HG03060 (cell line): ENCODE results near the gene IGF2BP2.
"Not testable (repeated sequence)": the region's sequence is repeated elsewhere in the genome, so short reads cannot be mapped to it uniquely, and the experiment has no call there.

Source experiments
- ATAC-seq: cut with Tn5 transposase; IDR thresholded peaks from one replicate; pipeline ENCODE4 v1.9.1; 2021; ENCODE audit warnings: low read depth, moderate number of reproducible peaks; ENCODE audit not compliant: unreplicated experiment

The IGF2BP2 gene

DNA sequence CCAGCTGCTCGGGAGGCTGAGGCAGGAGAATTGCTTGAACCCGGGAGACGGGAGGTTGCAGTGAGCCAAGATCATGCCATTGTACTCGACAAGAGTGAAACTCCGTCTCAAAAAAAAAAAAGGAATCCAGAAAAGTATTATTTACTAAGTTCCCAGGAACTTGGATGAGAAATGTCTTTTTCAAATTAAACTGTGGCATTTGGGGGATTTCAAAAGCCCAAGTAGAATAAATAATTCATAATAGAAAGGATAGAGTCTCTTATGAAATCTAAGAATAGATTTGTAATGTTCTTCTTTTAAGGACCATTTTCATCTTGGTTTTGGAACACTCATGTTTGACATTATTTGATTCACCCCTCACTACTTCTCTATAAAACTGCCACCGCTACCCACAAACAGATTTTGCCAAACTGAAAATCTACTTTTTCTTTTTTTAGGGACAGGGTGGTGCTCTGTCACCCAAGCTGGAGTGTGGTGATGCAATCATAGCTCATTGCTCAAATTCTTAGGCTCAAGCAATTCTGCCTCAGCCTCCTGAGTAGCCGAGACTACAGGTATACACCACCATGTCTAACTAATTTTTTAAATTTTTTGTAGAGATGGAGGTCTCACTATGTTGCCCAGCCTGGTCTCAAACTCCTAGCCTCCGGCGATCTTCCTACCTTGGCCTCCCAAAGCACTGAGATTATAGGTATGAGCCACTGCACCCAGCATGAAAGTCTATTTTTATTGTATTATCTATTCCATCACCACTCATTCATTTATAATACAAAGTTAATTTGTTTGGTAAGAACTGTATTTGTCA is 139.4 kb downstream of the IGF2BP2 start:
- no peak for ATAC-seq

DNA sequence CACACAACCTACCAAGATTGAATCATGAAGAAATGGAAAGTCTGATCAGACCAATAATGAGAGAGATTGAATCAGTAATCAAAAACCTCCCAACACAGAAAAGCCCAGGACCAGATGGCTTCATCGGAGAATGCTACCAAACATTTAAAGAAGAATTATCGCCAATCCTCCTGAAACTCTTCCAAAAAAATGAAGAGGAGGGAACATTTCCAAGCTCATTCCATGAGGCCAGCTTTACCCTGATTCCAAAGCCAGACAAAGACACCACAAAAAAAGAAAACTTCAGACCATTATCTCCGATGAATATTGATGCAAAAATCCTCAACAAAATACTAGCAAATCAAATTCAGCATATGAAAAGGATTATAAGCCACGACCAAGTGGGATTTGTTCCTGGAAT is 144.6 kb downstream of the IGF2BP2 start:
- no peak for ATAC-seq

DNA sequence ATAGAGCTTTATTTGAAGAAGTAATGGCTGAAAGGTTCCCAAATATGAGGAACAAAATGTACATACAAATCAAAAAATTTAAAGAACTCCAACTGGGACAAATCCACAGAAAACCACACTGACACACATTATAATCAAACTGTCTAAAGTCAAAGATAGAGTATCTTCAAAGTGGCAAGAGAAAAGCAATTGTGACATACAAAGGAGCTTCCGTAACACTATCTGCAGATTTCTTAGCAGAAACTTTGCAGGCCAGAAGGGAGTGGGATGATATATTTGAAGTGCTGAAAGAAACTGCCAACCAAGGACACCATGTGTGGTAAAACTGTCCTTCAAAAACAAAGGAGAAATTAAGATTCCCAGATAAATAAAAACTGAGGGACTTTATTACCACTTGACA is 146.8 kb downstream of the IGF2BP2 start:
- no peak for ATAC-seq

DNA sequence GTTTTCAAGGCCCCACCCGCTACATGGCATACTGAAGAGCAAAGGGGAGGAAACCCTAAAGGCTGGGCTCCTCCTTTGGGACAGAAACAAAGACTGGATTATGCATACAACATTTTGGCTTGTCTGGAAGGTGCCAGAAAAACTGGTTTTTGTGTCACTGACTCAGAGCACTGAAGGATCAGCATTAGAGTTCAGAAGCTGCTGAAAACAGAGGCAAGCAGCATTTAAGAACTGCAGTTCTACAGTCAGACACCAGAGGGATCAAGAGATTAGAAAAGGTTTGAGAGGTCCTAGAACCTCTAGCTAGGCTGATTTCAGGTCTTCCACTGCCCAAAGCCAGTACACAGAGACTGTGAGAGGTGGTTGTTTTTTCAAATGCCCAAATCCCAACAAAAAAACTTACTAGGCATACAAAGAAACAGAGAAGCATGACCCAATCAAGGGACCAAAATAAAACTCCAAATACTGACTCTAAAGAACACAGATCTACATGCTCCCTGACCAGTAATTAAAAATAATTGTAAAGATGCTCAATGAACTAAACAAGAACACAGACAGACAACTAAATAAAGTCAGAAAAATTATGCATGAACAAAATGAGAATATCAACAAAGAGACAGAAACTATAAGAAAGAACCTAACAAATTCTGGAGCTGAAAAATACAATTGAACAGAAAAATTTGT is 147.6 kb downstream of the IGF2BP2 start:
- ATAC-seq: no peak

DNA sequence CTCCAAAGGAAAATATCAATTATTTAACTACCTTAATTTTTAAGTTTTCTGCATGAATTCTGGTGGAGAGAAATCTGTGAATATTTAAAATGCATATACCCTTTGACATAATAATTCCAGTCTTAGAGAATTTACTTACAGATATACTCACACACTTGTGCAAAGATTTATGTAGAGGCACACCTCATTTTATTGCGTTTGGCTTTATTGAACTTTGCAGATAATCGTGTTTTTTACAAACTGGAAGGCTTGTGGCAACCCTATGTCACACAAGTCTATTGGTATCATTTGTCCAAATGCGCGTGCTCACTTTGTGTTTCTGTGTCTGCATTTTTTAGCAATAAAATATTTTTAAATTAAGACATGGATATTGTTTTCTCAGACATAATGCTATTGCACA is 157.3 kb downstream of the IGF2BP2 start:
- no peak for ATAC-seq

DNA sequence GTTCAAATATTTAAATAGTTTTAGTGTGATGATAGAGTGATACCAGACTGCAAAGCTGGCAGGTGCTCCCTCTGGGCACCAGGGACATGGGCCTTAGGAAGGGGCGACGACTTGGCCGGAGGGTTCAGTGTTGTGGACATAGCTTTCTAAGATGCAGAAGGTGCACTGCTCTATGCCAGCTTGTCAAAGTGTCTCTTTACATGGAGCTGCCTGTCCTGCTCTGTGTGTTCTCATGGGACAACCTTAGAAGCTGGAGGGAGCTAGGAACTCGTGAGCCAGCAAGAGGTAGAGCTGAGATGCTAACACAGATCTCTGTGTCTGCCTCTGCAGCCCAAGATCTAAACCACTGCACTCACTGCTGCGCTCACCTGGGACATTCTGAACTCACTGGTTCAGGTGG is 160.9 kb downstream of the IGF2BP2 start:
- no peak for ATAC-seq

DNA sequence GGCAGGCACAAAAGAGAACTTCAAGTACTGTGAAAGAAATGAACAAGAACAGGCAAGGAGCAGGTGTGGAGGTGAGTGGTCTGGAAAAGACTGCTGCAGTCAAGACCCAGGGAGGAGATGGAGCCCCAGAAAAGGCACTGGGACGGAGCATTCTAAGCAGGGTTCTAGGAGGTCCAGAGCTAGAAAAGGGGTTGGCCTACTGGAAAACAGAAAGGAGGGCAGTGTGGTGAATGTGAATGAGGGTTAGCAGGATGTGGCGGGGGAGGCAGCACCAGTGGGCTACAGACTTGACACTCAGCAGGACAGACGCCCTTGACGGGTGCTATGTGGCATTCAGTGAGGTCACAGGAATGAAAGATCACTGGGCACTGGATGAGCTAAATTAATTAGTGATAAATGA is 163.1 kb downstream of the IGF2BP2 start:
- no peak for ATAC-seq

DNA sequence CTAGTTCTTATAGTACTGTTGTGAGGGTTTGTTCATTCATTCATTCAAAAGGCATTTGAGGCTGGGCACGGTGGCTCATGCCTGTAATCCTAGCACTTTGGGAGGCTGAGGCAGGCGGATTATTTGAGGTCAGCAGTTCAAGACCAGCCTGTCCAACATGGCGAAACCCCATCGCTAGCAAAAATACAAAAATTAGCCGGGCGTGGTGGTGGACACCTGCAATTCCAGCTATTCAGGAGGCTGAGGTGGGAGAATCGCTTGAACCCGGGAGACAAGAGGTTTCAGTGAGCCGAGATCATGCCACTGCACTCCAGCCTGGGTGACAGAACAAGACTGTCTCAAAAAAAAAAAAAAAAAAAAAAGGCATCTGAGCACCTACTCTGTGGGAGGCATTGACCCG is 163.5 kb downstream of the IGF2BP2 start:
- not testable (repeated sequence) for ATAC-seq

DNA sequence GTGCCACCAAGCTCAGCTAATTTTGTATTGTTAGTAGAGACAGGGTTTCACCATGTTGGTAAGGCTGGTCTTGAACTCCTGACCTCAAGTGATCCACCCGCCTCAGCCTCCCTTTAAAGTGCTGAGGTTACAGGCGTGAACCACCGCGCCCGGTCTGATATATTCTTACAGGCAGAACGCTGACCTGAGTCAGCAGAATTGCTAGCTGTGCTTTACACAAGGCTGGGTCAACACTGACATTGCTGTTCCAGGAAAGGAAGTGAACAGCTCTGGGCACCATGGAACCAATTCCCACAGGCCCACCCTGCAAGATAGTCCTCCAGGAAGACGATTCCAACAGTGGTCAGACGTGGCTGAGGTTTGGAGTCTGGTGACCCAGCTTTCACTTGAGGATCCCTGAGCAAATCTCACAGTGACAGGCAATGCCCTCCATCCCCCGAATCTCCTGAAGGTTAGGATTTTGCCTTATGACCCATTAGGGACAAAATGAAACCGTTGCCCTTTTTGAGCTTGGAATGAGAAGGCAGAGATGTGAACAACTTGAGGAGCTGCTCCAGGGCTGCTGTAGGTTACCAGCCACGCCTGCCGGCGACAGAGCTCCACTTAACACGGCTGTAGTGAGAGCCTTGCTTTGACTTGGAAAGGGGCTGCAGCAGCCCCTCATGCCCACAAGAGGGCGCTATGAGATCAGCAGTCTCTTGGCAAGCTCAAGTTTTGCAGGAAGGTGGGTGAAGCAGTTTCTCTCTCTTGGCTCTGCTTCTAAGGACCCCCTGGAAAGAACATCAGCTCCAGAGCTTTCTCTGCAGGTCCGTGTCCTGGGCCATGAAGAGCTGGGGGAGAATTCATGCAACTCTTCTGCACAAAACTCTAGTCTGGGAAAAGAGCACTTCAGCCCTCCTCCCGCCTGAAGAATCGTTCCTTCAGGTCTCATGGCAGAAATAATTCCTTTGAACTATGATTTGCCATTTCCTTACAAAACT is 164.6 kb downstream of the IGF2BP2 start:
- no peak for ATAC-seq

DNA sequence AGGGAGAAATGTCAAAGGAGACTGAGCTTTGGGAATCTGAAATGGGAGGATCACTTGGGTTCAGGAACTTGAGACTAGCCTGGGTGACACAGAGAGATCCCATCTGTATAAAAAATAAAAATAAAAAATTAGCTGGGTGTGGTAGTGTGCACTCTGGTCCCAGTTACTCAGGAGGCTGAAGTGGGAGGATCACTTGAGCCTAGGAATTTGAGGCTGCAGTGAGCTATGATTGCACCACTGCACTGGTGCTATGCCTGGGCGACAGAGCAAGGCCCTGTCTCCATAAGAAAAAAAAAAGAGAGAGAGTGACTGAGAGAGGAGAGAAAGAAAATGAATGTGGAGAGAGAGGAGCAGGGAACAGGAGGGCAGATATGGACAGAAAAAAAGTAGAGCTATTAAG is 165.9 kb downstream of the IGF2BP2 start:
- ATAC-seq: no peak

DNA sequence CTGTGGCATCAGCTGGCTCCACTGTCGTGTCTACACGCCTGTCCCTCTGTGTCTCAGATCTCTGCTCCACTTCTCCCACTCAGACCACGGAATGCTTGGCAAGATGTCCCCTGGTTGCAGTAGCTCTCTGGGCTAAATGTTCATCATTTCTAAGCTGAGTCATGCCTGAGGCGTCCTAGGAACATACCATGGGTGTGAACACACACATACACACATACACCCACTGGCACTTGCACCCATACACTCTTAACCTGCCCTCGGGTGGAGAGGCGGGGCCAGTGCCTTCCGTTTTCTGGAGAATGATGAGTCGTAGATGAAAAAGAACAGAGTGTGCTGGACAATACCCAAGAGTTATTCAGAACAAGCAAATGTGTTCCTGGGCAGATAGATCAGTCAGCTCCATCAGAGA is 166.3 kb downstream of the IGF2BP2 start:
- ATAC-seq: no peak

DNA sequence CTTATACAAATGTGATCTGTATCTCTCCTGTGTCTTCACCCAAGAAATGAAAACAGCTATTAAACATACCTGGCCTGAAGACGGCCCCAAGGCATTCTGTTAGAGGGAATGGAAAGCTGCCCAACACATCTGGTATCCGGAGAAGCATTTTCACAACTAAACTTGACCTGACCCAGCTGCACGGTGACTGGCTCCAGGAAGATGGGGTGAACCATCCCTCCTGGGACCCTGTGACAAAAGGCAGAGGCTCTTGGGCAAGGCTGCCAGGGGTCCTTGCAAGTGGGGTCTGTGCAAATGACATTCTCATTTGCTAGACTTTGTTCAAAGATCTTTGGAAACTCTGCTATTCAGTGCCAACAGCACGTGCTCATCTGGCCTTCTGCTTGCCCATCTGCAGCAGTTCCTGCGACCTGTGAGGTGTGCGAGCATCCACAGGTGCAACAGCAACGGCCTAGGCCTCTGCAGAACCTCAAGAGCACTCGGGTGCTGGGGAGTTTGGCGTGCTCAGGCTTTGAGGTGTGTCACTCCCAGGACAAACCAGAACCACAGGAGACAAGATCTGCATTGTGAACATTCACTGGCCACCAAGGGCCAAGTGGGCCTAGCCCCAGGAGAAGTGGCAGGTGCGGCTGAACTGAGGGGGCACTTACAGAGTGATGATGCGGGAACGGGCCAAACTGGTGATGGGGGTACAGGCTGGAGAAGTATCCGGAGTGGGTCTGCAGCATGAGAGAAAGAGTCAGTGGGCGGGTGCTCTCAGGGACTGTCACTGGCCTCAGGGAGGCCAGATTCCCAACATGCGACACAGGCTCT is 166.9 kb downstream of the IGF2BP2 start:
- no peak for ATAC-seq

DNA sequence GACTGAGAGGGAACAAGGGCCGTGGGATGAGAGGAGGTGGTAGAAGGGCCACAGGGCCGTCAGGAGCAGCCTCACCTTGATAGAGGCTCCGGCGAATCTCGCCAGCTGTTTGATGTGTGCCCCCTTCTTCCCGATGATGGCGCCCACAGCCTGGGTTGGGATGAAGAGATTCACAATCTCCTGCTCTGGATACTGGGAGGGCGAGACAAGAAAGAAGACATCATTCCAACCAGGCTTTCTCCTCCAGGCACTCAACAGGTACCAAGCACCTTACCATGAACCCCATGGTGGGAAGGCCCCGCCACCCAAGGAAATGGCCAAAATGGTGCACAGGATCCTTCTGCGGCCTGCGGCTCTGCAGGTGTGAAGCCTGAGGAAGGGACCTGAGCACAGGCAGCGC is 167.6 kb downstream of the IGF2BP2 start:
- ATAC-seq: no peak

DNA sequence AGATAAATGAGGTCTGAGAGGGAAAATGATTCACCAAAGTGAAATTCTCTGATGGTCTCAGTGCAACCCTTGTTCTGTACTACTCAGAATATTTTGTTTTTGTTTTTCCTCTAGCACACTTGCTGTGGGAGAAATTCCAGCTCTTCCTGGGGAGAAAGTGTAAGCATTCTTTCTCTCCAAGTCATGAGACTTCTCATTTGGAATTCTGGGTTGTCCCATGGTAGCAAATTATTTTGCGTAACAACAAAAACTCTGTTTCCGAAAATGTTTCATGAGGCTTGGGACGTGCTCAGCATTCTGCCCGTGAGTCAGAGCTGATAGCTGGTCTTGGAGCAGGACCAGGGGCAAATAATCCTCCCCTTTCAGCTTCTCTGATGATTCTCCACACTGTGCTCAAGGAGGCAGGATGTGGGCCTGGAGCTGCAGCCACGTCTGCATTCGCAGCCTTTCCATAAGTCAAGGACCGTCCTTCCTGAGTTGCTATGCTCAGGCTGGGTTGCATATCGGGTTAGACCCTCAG is 168.5 kb downstream of the IGF2BP2 start:
- no peak for ATAC-seq

DNA sequence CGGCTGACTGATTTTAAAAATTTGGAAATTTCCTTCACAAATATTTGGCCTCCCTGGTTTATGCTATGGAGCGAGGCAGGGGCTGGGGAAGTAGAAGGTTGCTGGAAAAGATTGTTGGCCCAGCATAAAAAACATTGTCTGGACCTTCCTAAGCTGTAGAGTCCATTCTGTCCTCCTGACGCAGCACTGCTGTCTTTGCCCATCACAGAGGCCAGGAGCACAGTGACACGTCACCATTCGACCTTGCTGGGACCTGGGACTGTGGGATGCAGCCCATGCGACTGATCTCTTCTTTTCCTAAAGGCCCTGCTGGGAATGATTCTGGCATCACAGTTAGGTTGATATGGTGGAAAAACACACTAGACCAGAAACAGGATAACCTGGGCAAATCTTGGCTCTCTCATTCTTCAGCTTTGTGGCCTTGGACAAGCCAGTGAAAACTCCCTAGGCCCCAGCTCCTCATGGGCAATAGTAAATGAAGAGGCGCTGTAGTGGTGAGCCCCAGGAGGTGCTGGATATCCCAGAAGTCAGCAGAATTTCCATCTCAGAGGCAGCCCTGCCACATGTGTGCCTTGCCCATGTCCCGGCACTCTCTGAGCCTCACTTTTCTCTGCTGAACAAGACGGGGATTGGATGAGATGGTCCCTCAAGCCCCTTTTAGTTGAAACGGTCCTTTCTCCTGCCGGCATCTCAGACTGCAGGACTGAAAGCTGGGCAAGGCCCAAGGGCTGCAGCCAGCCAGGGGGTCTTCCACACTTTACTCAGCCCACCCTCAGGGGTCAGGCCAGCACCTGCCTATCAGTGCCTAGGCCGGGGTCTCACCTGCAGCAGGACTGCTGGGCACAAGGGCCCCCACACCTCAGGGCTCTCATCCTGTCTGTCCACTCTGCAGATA is 169.2 kb downstream of the IGF2BP2 start:
- no peak for ATAC-seq

DNA sequence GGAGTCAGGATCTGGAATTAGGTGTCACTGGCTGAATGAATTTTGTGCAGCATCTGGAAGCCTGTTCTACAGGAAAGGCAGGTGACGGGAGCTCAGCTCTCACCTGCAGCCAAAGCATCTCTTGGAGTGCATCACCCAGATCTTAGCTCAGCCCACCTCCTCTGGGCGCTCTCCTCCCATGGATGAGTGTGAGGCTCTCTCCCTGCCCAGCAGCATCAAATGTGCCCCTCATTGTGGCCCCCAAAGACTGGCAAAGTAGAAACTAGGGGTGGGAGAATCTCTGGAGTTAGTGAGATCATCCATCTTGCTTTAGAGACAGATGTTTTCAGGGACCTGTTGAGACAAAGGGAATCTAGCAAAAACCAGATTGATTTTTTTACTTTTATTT is 170.1 kb downstream of the IGF2BP2 start:
- ATAC-seq: no peak

DNA sequence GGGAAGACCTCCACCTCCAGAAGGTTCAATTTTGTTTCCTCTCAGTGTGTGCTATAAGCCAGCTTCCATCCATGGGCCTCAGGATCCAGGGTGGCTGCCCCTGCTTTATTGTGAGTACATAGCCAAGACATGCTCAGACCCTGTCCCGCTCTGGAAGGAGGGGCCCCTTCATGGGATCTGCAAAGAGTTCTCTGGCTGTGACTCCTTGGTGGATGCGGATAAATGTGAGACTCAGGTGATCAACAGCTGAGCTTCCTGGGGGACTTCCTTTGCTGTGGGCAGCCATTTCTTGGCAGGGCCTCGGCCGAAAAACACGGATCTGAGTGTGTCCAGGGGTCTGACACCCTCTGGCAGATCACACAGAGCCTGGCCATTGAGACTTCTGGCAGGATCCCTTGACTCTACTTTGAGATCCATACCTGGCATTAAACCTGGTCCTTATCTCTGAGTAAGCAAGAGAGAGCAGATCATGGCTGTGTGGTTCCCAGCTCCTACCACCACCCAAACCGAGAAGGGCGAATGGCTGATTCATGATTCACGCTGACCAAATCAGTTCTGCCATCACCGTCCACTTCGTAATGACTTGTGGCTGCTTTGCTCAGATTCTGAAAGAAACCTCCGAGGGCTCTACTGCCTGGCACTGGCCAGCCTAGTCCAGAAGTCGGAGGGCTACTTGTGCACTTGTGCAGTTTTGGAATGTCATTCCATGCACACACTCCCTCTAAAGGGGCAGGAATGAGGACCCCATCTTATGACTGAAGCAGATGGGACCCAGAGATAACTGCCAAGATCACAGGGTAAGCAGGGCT is 170.7 kb downstream of the IGF2BP2 start:
- no peak for ATAC-seq

DNA sequence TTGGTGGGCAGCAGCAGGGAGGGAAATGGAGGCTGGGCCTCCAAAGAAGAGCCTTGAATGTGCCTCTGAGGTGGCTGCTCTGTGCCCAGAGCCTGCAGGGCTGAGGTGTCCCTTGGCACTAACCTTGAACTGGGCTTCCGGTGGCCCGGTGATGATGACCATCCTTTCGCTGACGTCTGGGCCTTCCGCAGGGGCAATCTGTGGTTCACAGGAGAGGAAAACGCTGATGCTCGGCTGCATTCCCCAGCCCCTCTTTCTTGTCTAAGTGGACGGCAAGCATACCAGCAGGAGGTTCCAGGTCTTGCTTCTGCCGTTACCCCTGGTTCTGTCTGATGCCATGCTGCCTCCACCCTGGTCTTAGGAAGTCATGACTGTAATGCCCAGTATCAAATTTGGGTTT is 172.9 kb downstream of the IGF2BP2 start:
- ATAC-seq: no peak
